HG02884 (cell line): ENCODE data around the gene UACA.
"Not testable (repeated sequence)": the region's sequence is repeated elsewhere in the genome, so short reads cannot be mapped to it uniquely, and the experiment has no call there.

ENCODE experiments used
- ATAC-seq: cut with Tn5 transposase; IDR thresholded peaks from one replicate; pipeline ENCODE4 v1.9.1; 2021; ENCODE audit warnings: mild to moderate bottlenecking, moderate library complexity; ENCODE audit not compliant: unreplicated experiment

Gene UACA

GRCh38 chr15:70763120-70763949 lies at the start of gene UACA:
Gene UACA (minus strand): TSS chr15:70763558. CDS start chr15:70763407, 151 bp downstream.
- peak; percentile 89 for ATAC-seq

- ATAC-seq = no peak
Measured at GRCh38 chr15:70812827-70813364, 49.5 kb upstream of the UACA start.

GRCh38 chr15:70810916-70811578 lies 47.7 kb upstream of the UACA start:
- ATAC-seq = no peak

- no peak for ATAC-seq
Measured at GRCh38 chr15:70806992-70807712, 43.8 kb upstream of the UACA start.

- ATAC-seq = not testable (repeated sequence)
Measured at GRCh38 chr15:70804388-70804787, 41.0 kb upstream of the UACA start.

- no peak for ATAC-seq
Measured at GRCh38 chr15:70802629-70803028, 39.3 kb upstream of the UACA start.

- no peak for ATAC-seq
Measured at GRCh38 chr15:70801109-70801508, 37.8 kb upstream of the UACA start.

- ATAC-seq = no peak
Measured at GRCh38 chr15:70799667-70800450, 36.5 kb upstream of the UACA start.

GRCh38 chr15:70797464-70797863 lies 34.1 kb upstream of the UACA start:
- ATAC-seq = no peak

- no peak for ATAC-seq
Measured at GRCh38 chr15:70796516-70797310, 33.4 kb upstream of the UACA start.

- no peak for ATAC-seq
Measured at GRCh38 chr15:70795311-70795665, 31.9 kb upstream of the UACA start.

- ATAC-seq = no peak
Measured at GRCh38 chr15:70794596-70795310, 31.4 kb upstream of the UACA start.

- ATAC-seq = no peak
Measured at GRCh38 chr15:70793694-70794093, 30.3 kb upstream of the UACA start.

- ATAC-seq = no peak
Measured at GRCh38 chr15:70792171-70792573, 28.8 kb upstream of the UACA start.

- ATAC-seq = no peak
Measured at GRCh38 chr15:70791259-70791658, 27.9 kb upstream of the UACA start.

GRCh38 chr15:70789213-70789612 lies 25.9 kb upstream of the UACA start:
- no peak for ATAC-seq

- ATAC-seq = no peak
Measured at GRCh38 chr15:70788114-70789049, 25.0 kb upstream of the UACA start.

- ATAC-seq = no peak
Measured at GRCh38 chr15:70786996-70787395, 23.6 kb upstream of the UACA start.
